GM18517 (cell line): ENCODE results near the gene KCNQ1.

ENCODE experiments used
- ATAC-seq: cut with Tn5 transposase; IDR thresholded peaks from one replicate; pipeline ENCODE4 v1.9.1; 2021; ENCODE audit warnings: mild to moderate bottlenecking, moderate library complexity; ENCODE audit not compliant: unreplicated experiment

Gene KCNQ1

GRCh38 chr11:2521081-2521732, 76.4 kb downstream of the KCNQ1 start:
- no peak for ATAC-seq

GRCh38 chr11:2521733-2522630, 77.2 kb downstream of the KCNQ1 start:
- ATAC-seq, result no peak

GRCh38 chr11:2522631-2523255, 77.9 kb downstream of the KCNQ1 start:
- ATAC-seq, result no peak

- ATAC-seq, result no peak
Measured at GRCh38 chr11:2523821-2524391, 79.1 kb downstream of the KCNQ1 start.

- no peak for ATAC-seq
Measured at GRCh38 chr11:2524446-2525165, 79.8 kb downstream of the KCNQ1 start.

- no peak for ATAC-seq
Measured at GRCh38 chr11:2525166-2525861, 80.5 kb downstream of the KCNQ1 start.

GRCh38 chr11:2525941-2526807, 81.4 kb downstream of the KCNQ1 start:
- no peak for ATAC-seq

GRCh38 chr11:2526808-2527381, 82.1 kb downstream of the KCNQ1 start:
- peak; percentile 59 for ATAC-seq

- no peak for ATAC-seq
Measured at GRCh38 chr11:2527621-2528291, 82.9 kb downstream of the KCNQ1 start.

- ATAC-seq, result no peak
Measured at GRCh38 chr11:2528301-2529050, 83.7 kb downstream of the KCNQ1 start.

- ATAC-seq, result no peak
Measured at GRCh38 chr11:2529173-2529572, 84.4 kb downstream of the KCNQ1 start.

GRCh38 chr11:2529636-2530035, 84.8 kb downstream of the KCNQ1 start:
- ATAC-seq, result no peak

- ATAC-seq, result no peak
Measured at GRCh38 chr11:2530131-2530854, 85.5 kb downstream of the KCNQ1 start.

GRCh38 chr11:2530855-2531200, 86.0 kb downstream of the KCNQ1 start:
- ATAC-seq, result no peak

GRCh38 chr11:2531277-2531986, 86.6 kb downstream of the KCNQ1 start:
- ATAC-seq, result no peak

GRCh38 chr11:2531987-2532703, 87.3 kb downstream of the KCNQ1 start:
- no peak for ATAC-seq
